OCI-LY1 (cell line): Measurements from ENCODE around the gene LRRC3C.
"Not testable (repeated sequence)": the region's sequence is repeated elsewhere in the genome, so short reads cannot be mapped to it uniquely, and the experiment has no call there.

Experiments
- H2AFZ ChIP-seq: fragments of 200-600 bp; sonication (generic), shearing (Covaris generic); 2 replicates; pipeline ENCODE4 v1.6.0; 2014; ENCODE audit warnings: antibody characterized with exemption, mild to moderate bottlenecking, low read length
- H3F3A ChIP-seq: fragments of 200-600 bp; sonication (generic), shearing (Covaris generic); 2 replicates; pipeline ENCODE4 v1.6.0; 2014; ENCODE audit warnings: mild to moderate bottlenecking, antibody characterized with exemption, low read length, moderate library complexity; ENCODE audit not compliant: insufficient read depth
- H3K27ac ChIP-seq: fragments of 200-600 bp; sonication (generic); 2 replicates; pipeline ENCODE4 v1.5.1; 2014; ENCODE audit warnings: low read length, mixed run types, mild to moderate bottlenecking, low read depth; ENCODE audit not compliant: poor library complexity, severe bottlenecking
- H3K27me3 ChIP-seq: fragments of 200-600 bp; sonication (generic); 2 replicates; pipeline ENCODE4 v1.6.0; 2014; ENCODE audit warnings: antibody characterized with exemption, mild to moderate bottlenecking, low read length, moderate library complexity; ENCODE audit not compliant: insufficient read depth
- H3K36me3 ChIP-seq: fragments of 200-600 bp; sonication (generic); 2 replicates; pipeline ENCODE4 v1.6.1; 2014; ENCODE audit warnings: mild to moderate bottlenecking, antibody characterized with exemption, low read length, moderate library complexity, mixed read lengths; ENCODE audit not compliant: insufficient read depth
- H3K4me1 ChIP-seq: fragments of 200-600 bp; sonication (generic); 2 replicates; pipeline ENCODE4 v1.5.1; 2014; ENCODE audit warnings: mild to moderate bottlenecking, low read length, moderate library complexity; ENCODE audit not compliant: insufficient read depth, severe bottlenecking
- H3K4me2 ChIP-seq: fragments of 200-600 bp; sonication (generic), shearing (Covaris generic); 2 replicates; pipeline ENCODE4 v1.6.1; 2014; ENCODE audit warnings: low read length
- H3K4me3 ChIP-seq: fragments of 200-600 bp; sonication (generic); 2 replicates; pipeline ENCODE4 v1.5.1; 2014; ENCODE audit warnings: low read length, low read depth, mild to moderate bottlenecking, mixed read lengths; ENCODE audit not compliant: poor library complexity, severe bottlenecking
- H3K79me2 ChIP-seq: fragments of 200-600 bp; shearing (Covaris generic); 2 replicates; pipeline ENCODE4 v1.6.1; 2016; ENCODE audit warnings: mixed run types, low read length, mixed read lengths; ENCODE audit not compliant: insufficient read depth
- H3K9ac ChIP-seq: fragments of 200-600 bp; sonication (generic), shearing (Covaris generic); 2 replicates; pipeline ENCODE4 v1.6.1; 2014; ENCODE audit warnings: mild to moderate bottlenecking, low read length, mixed read lengths
- H3K9me2 ChIP-seq: fragments of 200-600 bp; sonication (generic), shearing (Covaris generic); 2 replicates; pipeline ENCODE4 v1.6.1; 2014; ENCODE audit warnings: low read depth, mild to moderate bottlenecking, low read length, mixed read lengths
- H3K9me3 ChIP-seq: fragments of 200-600 bp; shearing (Covaris generic); 2 replicates; pipeline ENCODE4 v1.6.1; 2014; ENCODE audit warnings: low read length, mixed read lengths
- H4K20me1 ChIP-seq: fragments of 200-600 bp; sonication (generic), shearing (Covaris generic); 2 replicates; pipeline ENCODE4 v1.6.0; 2016; ENCODE audit warnings: mild to moderate bottlenecking, low read length; ENCODE audit not compliant: insufficient read depth
- EZH2 ChIP-seq: fragments of 200-600 bp; sonication (generic), shearing (Covaris generic); IDR thresholded peaks from 2 replicates; pipeline ENCODE4 v1.8.0; 2017; ENCODE audit warnings: borderline replicate concordance, mixed run types, mild to moderate bottlenecking, antibody characterized with exemption, low read length, moderate library complexity, mixed read lengths
- TF ChIP-seq, protein P1 (sequence below): fragments of 200-600 bp; sonication (generic), shearing (Covaris generic); IDR thresholded peaks from 2 replicates; pipeline ENCODE4 v1.5.1; 2017; ENCODE audit warnings: mild to moderate bottlenecking, antibody characterized with exemption, low read length, moderate library complexity, mixed read lengths

Gene LRRC3C, protein sequence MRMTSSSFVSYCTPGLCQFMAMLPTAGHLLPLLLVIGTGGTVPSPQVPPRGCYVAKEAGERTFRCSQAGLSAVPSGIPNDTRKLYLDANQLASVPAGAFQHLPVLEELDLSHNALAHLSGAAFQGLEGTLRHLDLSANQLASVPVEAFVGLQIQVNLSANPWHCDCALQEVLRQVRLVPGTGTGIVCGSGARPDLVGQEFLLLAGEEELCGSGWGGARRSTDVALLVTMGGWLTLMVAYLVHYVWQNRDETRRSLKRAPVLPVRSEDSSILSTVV

DNA sequence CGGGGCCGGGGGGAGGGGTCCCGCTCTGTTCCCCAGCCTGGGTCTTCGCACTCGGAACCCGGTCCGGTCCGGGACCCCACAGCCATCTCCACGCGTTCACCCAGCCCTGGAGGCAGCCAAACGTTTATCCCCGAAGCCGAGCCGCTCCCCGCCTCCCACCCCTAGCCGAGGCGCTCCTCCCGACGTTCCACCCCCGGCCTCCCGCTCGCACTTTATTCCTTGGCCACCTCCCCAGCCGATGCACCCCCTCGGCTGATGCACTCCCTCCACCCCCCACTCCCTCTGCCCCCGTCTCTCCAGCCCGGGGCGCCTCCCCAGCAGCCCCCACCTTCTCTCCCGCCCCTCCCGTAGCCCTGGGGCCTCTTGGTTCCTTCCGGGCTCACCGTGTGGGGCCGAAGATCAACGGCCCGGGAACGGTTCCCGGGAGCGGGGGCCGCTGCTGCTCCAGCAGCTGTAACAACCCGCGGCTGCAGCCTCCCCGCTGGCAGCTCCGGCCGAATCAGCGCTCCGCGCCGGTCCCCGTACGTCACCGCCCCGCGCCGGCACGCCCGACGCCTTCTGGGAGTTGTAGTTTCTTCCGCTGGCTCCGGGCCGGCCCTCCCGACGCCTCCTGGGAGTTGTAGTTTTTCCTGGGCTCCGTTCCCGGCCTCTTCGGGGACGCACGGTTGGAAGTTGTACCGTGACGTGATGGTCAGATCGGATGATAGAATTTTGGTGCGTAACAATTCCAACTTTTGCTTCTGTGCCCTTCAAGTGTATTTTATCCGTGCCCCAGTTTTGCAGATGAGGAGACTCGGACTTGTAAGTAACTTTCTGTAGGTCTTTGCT is at the start of gene LRRC3C, which contains the start of gene ORMDL3:
TSS of gene LRRC3C (plus strand) at position 632 of the 828 bp plus-strand sequence. CDS start 13,792 bp downstream, outside the sequence.
TSS of gene ORMDL3 (minus strand) at position 501 of the 828 bp plus-strand sequence. CDS start 3,398 bp downstream, outside the sequence.
- peak within 1 kb of the TSS; percentile 72 for H2AFZ ChIP-seq
- H3K9me2 ChIP-seq, result no peaks in the 10 kb centered on the region
- H3F3A ChIP-seq, result no peaks in the 10 kb centered on the region
- H3K79me2 ChIP-seq, result peaks cover 24% of the 10 kb centered on the region
- H4K20me1 ChIP-seq, result no peaks in the 10 kb centered on the region
- peaks cover 45% of the 10 kb centered on the region for H3K4me1 ChIP-seq
- H3K9me3 ChIP-seq, result no peaks in the 10 kb centered on the region
- no peak for TF ChIP-seq EZH2
- TF ChIP-seq, protein P1, sequence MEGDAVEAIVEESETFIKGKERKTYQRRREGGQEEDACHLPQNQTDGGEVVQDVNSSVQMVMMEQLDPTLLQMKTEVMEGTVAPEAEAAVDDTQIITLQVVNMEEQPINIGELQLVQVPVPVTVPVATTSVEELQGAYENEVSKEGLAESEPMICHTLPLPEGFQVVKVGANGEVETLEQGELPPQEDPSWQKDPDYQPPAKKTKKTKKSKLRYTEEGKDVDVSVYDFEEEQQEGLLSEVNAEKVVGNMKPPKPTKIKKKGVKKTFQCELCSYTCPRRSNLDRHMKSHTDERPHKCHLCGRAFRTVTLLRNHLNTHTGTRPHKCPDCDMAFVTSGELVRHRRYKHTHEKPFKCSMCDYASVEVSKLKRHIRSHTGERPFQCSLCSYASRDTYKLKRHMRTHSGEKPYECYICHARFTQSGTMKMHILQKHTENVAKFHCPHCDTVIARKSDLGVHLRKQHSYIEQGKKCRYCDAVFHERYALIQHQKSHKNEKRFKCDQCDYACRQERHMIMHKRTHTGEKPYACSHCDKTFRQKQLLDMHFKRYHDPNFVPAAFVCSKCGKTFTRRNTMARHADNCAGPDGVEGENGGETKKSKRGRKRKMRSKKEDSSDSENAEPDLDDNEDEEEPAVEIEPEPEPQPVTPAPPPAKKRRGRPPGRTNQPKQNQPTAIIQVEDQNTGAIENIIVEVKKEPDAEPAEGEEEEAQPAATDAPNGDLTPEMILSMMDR, result no peak
- peak within 1 kb of the TSS; percentile 88 for H3K4me2 ChIP-seq
- peak within 1 kb of the TSS; percentile 83 for H3K27ac ChIP-seq
- H3K36me3 ChIP-seq, result peaks cover 21% of the 10 kb centered on the region
- no peaks in the 10 kb centered on the region for H3K27me3 ChIP-seq
- H3K9ac ChIP-seq, result peak within 1 kb of the TSS; percentile 76
- peak within 1 kb of the TSS; percentile 78 for H3K4me3 ChIP-seq

DNA sequence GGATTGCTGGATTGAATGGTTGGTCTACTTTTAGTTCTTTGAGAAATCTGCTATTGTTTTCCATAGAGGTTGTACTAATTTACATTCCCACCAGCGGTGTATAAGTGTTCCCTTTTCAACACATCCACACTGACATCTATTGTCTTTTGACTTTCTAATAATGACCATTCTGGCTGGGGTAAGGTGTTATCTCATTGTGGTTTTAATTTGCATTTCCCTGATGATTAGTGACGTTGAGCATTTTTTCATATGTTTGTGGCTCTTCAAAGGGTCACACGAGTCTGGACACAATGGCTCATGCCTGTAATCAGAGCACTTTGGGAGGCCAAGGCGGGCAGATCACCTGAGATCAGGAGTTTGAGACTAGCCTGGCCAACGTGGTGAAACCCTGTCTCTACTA is 41.4 kb upstream of the LRRC3C start:
- H3F3A ChIP-seq, H3K4me3 ChIP-seq, H3K27me3 ChIP-seq, H4K20me1 ChIP-seq, H3K4me2 ChIP-seq, H3K9me2 ChIP-seq, H3K27ac ChIP-seq, H3K36me3 ChIP-seq, H3K4me1 ChIP-seq, H3K9me3 ChIP-seq, H3K79me2 ChIP-seq, H3K9ac ChIP-seq, H2AFZ ChIP-seq: not testable (repeated sequence)

DNA sequence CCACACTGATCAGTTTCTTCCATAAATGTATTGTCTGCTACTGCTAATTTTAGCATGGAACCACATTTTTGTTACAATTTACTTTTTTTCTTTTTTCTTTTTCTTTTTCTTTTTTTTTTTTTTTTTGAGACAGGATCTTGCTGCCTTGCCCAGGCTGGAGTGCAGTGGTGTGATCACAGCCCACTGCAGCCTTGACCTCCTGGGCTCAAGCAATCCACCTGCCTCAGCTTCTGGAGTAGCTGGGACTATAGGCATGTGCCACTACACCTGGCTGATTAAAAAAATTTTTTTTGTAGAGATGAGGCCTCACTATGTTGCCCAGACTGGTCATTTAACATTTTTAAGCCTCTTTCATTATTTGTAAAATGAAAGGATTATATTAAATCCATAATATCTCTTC is 40.5 kb upstream of the LRRC3C start:
- Histone ChIP-seq H3K4me1 (no peaks in the 10 kb centered on the region), H2AFZ (no peak overlapping the region), H3F3A (no peaks in the 10 kb centered on the region), H3K9me3 (no peaks in the 10 kb centered on the region), H3K9me2 (no peaks in the 10 kb centered on the region), H4K20me1 (no peaks in the 10 kb centered on the region), H3K36me3 (no peaks in the 10 kb centered on the region), H3K79me2 (no peaks in the 10 kb centered on the region), H3K4me3 (no peak overlapping the region), H3K27me3 (no peaks in the 10 kb centered on the region), H3K27ac (no peak overlapping the region), H3K4me2 (no peak overlapping the region), H3K9ac (no peak overlapping the region)
- TF ChIP-seq, protein P1, result no peak
- TF ChIP-seq EZH2, result no peak
